Measurements from ENCODE around the gene MAGEF1. TPM values are rescaled to one million over a fixed set of nuclear protein-coding genes. Genes with fewer than 3 reads are reported as not detected.
A peak's percentile ranks its signal among the peaks of the same experiment; 100 is the strongest.

The MAGEF1 gene
- total RNA-seq, 1 experiment from 2014 or later = 31.9 TPM

DNA sequence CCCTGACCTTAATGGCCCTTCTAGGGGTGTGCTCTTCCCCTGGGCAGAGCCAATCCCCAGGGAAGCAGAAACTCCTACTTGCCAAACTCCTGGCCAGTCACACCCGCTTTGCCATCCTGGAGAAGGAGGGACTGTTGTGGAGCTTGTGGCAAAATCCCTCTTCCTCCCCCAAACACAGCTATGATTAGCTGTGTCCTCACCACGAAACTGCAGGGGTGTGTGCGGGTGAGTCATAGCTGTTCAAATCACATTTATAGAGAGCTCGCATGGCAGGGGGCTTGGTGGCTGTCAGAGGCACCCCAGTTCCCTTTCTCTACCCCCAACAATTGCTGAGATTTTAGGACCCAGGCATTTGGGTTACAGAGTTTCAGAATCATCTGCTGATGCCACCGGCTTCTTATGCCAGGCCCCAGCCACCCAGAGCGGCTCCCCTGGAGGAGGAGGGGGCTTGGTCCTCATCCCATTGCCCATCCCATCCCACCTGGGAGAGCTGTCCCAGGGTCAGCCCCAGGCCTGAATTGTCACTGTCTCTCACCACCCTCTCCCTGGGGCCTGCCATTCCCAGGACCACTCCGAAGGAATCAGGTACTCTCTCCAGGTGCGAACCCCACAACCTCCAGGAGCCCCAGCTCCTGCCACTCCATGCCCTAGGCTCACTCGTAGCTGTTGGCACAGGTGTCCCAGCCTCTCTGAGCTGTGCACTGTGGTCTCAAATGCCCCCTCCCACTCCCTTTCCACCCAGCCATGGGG is 28.8 kb upstream of the MAGEF1 start:
- Histone ChIP-seq H3K23ac (ENCODE audit: insufficient read length, low read depth, low read length) (no peak overlapping the region), H4K91ac (ENCODE audit: insufficient read length, low read depth, low read length) (no peak overlapping the region), H3T11ph (ENCODE audit: low read length) (no peak overlapping the region), H3K23me2 (ENCODE audit: insufficient read length, low read depth, low read length, poor library complexity, severe bottlenecking) (no peaks in the 10 kb centered on the region), H4K5ac (ENCODE audit: insufficient read length, low read depth, low read length) (no peak overlapping the region), H4K8ac (replicated peaks; ENCODE audit: insufficient read length, low read depth, low read length) (no peak overlapping the region), H2BK20ac (ENCODE audit: low read depth, low read length, poor library complexity, severe bottlenecking) (no peak overlapping the region), H3K56ac (ENCODE audit: insufficient read length, low read depth, low read length) (no peak overlapping the region), H2BK5ac (ENCODE audit: insufficient read length, low read length) (no peak overlapping the region), H2BK12ac (ENCODE audit: insufficient read length, low read depth, low read length) (no peak overlapping the region), H2BK15ac (ENCODE audit: low read depth, low read length) (no peak overlapping the region), H3K27ac (ENCODE audit: insufficient read length, low read depth, low read length) (no peak overlapping the region), H3K9me3 (ENCODE audit: control insufficient read depth, low read depth, low read length) (no peaks in the 10 kb centered on the region), H3K79me2 (ENCODE audit: insufficient read depth, low read length) (no peaks in the 10 kb centered on the region), H3K4me1 (ENCODE audit: insufficient read depth, low read length) (no peaks in the 10 kb centered on the region), H2AFZ (ENCODE audit: low read length) (no peak overlapping the region), H3K4me2 (ENCODE audit: insufficient read depth, insufficient read length, low read length) (no peak overlapping the region), H3K9ac (ENCODE audit: extremely low read depth, insufficient read length, low read length) (no peak overlapping the region), H3K4ac (ENCODE audit: low read depth, low read length) (no peak overlapping the region), H2AK5ac (ENCODE audit: insufficient read length, low read length) (no peak overlapping the region), H4K20me1 (ENCODE audit: control insufficient read depth, insufficient read depth, insufficient read length) (no peaks in the 10 kb centered on the region), H3K27me3 (ENCODE audit: insufficient read depth, low read length) (no peaks in the 10 kb centered on the region), H3K14ac (ENCODE audit: insufficient read depth, low read length) (no peak overlapping the region), H3K18ac (ENCODE audit: insufficient read length, low read depth, low read length) (no peak overlapping the region), H2BK120ac (ENCODE audit: low read depth, low read length, poor library complexity, severe bottlenecking) (no peak overlapping the region), H3K79me1 (ENCODE audit: insufficient read depth, low read depth, low read length, poor library complexity, severe bottlenecking) (no peaks in the 10 kb centered on the region)
- Mint-ChIP-seq H3K27me3 (ENCODE audit: low read depth) (peaks cover 1% of the 10 kb centered on the region), H3K4me1 (peaks cover 15 to 23% of the 10 kb centered on the region in 2 experiments), H3K9me3 (no peaks in the 10 kb centered on the region), H3K4me3 (no peak overlapping the region), H3K27ac (no peak overlapping the region), H3K36me3 (ENCODE audit: insufficient read depth in 1 of 3, low read depth in 3 of 3) (no peaks in the 10 kb centered on the region)
- TF ChIP-seq, protein P1, sequence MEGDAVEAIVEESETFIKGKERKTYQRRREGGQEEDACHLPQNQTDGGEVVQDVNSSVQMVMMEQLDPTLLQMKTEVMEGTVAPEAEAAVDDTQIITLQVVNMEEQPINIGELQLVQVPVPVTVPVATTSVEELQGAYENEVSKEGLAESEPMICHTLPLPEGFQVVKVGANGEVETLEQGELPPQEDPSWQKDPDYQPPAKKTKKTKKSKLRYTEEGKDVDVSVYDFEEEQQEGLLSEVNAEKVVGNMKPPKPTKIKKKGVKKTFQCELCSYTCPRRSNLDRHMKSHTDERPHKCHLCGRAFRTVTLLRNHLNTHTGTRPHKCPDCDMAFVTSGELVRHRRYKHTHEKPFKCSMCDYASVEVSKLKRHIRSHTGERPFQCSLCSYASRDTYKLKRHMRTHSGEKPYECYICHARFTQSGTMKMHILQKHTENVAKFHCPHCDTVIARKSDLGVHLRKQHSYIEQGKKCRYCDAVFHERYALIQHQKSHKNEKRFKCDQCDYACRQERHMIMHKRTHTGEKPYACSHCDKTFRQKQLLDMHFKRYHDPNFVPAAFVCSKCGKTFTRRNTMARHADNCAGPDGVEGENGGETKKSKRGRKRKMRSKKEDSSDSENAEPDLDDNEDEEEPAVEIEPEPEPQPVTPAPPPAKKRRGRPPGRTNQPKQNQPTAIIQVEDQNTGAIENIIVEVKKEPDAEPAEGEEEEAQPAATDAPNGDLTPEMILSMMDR (conservative IDR thresholded peaks at IDR 0.05) = no peak
- peak; percentile 24 for DNase-seq
- no CpG with 5 or more reads among the region's 9 CpGs for WGBS (ENCODE audit: extremely low coverage, insufficient read length, low lambda C conversion rate)
